IPS-11a (cell line): ENCODE measurements around the gene TTC4.
"Not testable (repeated sequence)": the region's sequence is repeated elsewhere in the genome, so short reads cannot be mapped to it uniquely, and the experiment has no call there.

Source experiments
- H3K4me3 ChIP-seq: one replicate; pipeline ENCODE4 v1.5.1; 2013; ENCODE audit warnings: low read depth, low read length, control low read depth

TTC4 gene

DNA sequence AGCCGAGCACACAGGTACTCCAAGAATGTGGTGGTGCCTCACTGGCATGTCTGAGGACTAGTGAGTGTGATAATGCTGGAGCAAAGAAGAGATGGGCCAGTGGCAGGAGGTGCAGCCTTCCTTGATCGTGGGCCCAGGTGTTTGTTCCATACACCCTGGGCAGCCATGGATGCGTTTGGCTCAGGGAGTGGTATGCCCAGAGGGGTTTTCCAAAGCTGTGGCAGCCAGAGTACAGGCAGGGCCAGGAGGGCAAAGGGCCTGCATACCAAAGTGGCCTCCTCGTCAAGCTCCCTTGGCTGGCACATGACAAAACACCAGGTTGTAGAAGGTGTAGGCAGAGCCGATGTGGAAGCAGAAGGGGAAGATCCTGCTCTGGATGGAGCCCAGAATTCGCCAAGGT lies 29.6 kb downstream of the TTC4 start:
- no peak overlapping the region for H3K4me3 ChIP-seq

DNA sequence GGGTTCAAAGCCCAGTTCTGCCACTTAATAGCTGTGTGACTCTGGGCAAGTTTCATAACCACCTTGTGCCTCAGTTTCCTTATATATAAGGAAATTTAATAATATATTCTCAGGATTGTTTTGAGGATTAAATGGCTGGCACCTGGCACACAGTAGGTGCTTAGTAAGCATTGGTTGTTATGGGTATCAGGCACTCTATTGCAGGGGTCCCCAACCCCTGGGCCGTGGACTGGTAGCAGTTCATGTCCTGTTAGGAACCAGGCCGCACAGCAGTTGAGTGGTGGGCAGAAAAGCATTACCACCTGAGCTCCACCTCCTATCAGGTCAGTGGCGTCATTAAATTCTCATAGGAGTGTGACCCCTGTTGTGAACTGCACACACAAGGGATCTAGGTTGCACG lies 30.2 kb downstream of the TTC4 start:
- H3K4me3 ChIP-seq: no peak overlapping the region

DNA sequence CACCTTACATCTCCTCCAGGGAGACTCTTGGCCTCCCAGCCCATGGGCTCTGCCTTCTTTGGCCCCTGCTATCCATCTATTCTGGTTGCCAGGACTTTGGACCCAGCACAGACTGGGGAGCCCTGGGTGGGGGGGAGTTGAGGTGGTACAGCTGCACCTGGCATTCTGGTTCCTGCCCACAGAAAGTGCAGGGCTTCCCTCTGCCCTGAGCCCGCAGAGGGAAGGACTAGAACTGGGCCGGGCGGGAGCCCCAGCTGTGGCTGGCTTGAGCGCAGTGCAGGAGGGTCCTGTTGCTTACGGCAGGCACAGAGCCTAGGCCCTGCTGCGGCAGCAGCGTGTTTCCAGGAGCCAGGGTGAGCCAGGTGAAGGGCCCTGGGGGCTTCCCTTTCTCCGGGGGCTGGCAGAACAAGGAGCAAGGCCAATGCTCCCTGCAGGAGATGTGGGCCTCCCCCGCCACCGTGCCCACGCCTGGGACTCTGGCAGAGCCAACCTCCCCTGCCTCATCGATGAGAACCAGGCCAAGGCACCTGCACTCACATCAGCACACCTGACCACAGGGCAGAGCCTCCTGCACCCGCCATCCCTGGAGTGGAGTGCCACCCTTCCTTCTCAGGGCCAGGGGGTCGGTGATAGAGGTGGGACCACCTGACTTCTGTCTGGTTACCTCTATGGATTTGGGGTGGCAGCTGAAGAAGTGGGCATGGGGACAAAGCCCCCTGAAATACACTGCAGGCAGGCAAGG lies 32.6 kb downstream of the TTC4 start:
- no peak overlapping the region for H3K4me3 ChIP-seq

DNA sequence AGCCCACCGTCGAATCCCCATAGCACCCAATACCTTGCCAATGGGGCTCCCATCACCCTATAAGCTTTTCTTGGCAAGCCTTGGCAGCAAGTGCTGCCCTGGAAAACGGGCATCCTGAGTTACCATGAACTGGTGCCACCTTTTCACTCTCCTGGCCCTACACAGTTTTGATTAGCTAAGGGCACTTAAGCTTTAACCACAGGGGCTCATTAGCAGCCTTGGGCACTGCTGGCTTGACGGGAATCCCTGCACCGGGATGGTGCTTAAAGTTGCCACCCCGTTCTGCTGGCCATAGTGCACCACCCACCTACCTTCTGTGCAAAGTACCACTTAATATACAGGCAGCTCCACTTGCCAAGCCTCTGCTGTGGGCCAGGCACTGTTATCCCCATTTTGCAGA lies 34.9 kb downstream of the TTC4 start:
- no peak overlapping the region for H3K4me3 ChIP-seq

DNA sequence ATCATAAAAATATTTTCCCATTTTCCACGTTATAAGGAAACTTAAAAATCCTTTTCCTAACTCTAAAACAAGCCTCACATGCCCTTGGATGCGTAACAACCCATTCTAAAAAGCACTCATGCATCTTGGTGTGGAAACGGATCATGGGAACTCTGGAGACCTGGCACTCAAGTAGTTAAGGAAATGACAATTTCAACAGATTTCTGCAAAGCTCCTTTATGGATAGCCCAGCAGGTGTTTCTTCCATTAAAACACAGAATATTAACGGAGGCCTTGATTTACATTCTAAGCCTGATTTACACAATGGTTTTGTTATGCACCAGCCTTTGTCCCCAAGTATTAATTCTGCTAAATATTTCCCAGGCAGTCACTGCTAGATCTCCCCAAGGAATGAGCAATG lies 35.8 kb downstream of the TTC4 start:
- no peak overlapping the region for H3K4me3 ChIP-seq

DNA sequence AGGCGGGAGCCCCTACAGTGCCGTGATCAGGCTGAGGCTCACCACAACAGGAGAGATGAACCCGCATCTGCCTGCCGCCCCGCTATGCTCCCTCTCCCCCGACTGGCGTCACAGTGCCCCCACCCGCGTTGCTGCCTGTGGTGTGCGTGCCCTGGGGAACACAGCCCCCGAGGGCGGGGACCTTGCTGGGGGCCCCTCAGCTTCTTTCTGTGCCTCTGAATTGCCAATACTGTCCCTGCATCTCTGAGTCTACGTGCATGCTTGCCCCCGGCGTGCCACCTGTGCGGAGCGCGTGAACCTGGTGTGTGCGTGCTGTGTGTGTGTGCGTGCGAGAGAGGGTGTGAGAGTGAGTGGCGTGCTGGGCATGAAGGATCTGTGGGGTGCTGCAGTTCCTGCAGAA lies 38.4 kb downstream of the TTC4 start:
- no peak overlapping the region for H3K4me3 ChIP-seq

DNA sequence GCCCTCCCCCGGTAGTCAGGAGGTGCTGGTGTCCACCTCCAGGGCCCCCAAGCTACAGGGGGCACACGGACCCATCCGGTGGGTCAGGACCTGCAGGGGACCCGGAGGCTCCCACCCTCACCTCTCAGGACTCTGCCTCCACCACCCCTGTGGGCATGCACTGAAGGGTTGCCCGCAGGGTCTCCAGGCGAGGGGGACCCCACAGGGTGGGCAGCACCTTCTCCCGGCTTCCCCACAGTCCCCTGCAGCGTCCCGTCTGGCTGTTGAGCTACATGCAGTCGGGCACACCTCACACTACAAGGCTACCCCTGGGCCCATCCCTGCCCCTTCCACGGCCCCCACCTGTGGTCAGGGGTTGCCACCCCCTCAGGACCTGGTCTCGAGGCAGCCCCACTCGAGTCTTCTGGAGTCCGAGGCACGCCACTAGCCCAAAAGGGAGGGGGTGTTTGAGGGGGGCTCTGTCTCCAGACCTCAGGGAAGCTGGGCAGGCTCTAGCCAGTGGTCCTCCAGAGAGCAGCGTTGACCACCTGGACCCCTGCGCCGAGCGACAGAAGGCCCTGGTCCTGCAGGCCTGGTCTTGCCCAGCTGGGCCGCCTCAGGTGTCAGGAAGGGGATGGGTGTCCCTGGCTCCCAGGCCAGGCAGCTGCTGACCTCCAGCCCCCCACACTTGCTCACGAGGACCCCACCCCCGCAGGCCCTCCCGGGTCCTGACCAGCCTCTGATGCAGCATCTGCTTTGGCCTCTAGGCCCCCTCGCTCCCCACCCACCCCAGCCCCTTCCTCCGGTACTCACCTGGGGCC lies 39.0 kb downstream of the TTC4 start:
- no peak overlapping the region for H3K4me3 ChIP-seq

DNA sequence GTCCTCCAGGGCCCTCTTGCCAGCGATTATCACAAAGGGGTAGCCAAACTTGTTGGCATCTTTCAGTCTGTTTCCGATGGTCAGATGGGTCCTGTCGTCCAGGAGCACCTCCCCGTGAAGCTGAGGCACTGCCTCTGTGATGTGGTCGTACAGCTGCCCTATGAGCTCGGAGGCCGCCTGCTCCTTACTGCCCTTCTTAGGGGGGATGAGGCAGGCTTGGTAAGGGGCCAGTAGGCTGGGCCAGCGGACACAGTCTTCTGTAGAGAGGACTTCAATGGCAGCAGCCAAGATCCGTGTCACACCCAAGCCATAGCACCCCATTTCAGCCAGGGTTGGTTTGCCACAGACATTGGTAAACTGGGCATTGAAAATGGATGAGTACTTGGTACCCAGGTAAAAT lies 42.2 kb downstream of the TTC4 start:
- no peak overlapping the region for H3K4me3 ChIP-seq

DNA sequence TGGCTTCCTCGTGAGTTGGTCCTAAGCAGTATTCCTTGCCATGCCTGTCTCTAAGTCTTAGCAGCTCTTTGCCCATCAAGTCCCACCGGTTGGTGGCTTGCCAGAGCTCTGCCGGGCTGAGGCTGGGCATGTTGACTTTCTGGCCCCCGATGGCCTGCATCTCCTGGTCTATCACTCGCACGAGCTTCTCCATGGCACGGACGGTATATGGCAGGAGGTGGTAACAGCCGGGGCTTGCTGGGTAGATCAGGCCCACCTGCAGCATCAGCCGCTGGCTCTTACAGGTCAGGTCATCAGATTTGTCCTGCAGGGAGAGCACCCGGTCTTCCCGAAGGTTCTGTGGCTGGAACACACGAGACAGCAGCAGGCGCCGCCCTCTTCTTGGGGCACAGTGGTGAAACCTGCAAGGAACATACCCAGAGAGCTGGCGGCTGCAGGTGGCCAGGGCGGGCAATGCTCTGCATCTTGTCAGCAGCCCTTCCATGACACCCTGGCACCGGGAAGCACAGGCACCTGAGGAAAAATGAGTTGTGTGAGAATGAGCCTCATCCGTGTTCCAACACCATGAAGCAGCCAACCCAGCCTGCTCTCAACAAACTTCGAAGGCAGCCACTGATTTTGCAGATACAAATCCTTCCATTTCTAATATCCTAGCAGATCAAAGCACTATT lies 43.2 kb downstream of the TTC4 start:
- no peak overlapping the region for H3K4me3 ChIP-seq

DNA sequence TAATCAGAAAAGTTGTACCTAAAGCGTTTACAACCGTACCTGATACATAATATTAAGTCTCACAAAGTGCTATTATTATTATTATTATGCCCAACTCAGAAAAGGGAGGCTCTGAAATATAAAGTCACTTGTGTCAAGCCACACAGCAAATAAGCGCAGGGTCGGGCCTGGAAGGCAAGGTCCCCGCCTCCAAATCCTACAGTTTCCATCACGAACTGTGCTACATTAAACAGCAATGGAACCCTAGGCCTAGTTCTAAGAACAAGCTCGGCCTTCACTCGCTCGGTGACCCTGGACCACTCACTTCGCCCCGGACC lies 48.1 kb downstream of the TTC4 start:
- H3K4me3 ChIP-seq: peak overlapping the region; percentile 98

DNA sequence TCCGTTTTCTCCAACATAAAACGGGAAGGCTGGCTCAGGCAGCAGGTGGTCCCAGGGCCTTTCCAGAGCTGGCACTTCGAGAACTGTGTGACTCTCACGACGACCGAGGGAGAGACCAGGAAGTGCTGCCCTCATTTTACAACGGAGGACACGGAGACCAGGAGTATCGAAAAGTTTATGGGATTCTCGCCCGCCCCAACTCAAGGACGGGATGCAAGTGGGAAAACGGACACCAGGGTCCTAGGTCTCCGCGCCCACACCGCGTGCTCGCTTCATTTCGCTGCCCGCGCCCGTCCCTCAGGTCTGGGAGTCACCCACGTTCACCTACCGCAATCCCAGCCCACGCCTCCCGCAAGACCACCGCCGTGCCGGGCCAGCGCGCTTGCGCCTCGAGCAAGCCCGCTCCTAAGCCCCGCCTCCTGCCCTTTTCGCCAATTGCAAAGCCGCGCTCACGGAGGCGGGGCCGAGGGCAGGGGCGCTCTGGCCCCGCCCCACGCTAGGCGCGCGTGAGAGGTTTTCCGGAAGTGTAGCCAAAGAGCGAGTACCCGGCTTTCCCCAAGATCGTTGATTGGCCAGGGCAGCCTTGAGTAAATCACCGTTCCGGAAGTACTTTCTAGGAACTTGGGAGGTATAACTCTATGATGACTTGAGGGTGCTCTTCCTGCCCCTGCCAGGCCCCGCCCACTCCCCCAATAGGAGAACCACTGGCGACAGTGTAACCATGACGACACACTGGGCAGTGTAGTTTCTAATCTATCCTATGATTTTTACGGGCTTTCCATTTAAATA lies 48.7 kb downstream of the TTC4 start, which contains the start of gene PARS2:
TSS of gene PARS2 (minus strand) at position 391 of the 789 bp plus-strand sequence. CDS start 5,362 bp downstream, outside the sequence.
- H3K4me3 ChIP-seq: peak within 1 kb of the TSS; percentile 98

DNA sequence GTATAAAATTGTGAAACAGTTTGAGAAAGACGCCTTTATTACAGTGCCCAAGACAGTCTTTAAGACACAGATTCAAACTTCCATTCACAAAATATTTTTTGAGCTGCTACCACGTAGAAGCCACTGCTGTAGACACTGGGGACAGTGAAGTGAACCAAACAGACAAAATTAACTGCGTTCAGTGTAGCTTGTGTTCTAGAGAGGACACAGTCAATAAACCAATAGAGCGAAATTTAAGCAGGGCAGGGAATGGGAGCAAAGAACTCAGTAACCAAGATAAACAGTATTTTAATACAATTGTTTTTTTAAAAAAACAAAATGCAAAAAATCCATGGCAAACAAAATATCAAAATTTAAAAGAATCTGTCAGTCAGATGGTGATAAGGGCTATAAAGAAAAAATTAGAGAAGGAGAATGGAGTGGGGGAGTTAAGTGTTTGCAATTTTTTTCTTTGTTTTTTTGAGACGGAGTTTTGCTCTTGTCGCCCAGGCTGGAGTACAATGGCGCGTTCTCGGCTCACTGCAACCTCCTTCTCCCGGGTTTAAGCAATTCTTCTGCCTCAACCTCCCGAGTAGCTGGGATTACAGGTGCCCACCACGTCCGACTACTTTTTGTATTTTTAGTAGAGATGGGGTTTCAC lies 49.4 kb downstream of the TTC4 start:
- H3K4me3 ChIP-seq: peak overlapping the region; percentile 31

DNA sequence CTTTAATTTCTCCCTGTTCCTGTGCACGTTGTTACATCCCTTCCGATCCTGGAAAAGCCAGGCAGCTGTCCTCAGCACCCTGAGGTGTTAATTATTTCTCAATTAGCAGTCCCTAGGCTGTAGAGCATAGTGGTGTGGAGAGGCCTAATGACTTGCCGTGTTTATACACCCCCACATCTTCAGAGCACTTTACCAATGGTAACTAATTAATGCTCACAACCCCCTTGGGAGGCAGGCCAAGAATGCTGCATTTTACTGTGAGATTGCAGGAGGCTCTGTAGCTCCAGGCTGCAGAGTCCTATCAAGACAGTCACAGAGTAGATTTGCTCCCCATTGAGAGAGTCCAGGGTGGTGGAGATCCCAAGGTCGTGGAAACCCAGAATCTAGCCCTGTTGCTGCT lies 51.1 kb downstream of the TTC4 start:
- no peak overlapping the region for H3K4me3 ChIP-seq

DNA sequence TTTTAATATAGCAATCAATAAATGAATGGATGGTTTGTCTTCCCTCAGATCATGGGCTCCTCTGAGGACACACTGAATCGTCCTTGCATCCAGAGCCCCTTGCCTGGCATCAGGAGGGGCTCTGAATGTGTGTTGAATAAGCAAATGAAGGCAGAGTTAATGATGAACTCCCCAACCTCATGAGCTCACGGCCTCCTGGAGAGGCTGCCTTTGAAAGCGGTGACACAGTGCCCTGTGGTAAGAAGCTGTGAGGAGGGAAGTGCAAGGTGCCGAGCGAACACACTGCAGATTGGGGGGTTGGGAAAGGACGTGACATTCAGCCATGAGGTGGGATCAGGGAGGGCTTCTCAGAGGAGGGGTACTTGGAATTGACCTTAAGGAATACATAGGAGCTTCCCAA lies 51.9 kb downstream of the TTC4 start:
- no peak overlapping the region for H3K4me3 ChIP-seq

DNA sequence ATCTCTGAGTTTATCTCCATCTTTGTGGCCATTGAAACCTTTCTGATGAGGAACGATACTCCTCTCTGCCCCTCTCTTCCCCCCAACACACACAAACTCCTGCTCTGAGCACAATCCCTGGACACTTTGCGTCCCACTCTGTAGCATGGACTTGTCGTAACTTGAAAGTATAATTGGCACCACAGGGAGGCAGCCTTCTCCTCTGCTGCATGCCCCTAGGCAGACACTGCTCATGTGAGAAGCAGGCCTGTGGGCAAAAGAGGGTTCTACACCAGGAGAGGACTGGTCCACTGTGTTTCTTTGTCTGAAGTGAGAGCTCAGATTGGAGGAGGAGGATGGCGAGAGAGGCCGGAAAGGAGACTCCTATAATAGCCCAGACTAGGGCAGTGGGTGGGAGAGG lies 52.4 kb downstream of the TTC4 start:
- no peak overlapping the region for H3K4me3 ChIP-seq

DNA sequence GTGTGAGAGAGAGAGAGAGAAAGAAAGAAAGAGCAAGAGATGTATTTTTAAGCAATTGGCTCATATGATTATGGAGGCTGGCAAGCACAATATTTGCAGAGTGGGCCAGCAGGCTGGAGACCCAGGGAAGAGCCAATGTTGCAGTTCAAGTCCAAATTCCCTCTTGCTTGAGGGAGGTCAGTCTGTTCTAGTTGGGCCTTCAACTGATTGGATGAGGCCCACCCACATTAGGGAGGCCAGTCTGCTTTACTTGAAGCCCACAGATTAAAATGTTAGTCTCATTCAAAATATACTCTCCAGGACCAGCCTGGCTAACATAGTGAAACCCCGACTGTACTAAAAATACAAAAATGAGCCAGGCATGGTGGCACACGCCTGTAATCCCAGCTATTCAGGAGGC lies 57.3 kb downstream of the TTC4 start:
- no peak overlapping the region for H3K4me3 ChIP-seq

DNA sequence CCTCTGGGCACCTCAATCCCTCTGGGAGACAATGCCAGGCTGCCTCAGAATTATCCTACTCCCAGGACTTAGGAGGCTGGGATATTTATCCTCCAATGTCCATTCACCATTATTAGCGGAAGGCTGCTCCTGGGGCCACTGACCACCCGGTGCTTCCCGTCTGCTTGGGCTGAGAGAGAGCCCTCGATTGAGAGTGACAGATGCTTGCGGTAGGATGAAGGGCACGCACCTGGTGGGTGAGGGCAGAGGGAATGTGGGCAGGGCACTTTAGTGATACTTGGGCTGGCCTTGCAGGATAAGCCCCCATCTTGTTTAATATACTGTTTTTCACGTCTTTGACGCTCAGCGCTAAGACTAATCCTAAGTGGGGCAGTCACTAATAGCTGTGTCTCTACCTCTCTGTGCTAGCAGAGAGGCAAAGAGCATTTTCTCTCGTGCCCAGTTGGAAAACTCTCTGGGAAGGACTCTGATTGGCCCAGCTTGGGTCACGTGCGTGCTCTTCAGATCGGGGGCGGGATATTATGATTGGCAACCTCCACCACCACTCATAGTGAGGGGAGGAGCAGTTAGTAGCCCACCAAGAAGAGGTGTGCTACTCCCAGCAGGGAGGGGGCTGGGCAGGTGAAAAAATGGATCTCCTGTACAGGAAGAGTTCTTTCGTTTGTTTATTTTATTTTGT lies 59.3 kb downstream of the TTC4 start:
- H3K4me3 ChIP-seq: no peak overlapping the region

DNA sequence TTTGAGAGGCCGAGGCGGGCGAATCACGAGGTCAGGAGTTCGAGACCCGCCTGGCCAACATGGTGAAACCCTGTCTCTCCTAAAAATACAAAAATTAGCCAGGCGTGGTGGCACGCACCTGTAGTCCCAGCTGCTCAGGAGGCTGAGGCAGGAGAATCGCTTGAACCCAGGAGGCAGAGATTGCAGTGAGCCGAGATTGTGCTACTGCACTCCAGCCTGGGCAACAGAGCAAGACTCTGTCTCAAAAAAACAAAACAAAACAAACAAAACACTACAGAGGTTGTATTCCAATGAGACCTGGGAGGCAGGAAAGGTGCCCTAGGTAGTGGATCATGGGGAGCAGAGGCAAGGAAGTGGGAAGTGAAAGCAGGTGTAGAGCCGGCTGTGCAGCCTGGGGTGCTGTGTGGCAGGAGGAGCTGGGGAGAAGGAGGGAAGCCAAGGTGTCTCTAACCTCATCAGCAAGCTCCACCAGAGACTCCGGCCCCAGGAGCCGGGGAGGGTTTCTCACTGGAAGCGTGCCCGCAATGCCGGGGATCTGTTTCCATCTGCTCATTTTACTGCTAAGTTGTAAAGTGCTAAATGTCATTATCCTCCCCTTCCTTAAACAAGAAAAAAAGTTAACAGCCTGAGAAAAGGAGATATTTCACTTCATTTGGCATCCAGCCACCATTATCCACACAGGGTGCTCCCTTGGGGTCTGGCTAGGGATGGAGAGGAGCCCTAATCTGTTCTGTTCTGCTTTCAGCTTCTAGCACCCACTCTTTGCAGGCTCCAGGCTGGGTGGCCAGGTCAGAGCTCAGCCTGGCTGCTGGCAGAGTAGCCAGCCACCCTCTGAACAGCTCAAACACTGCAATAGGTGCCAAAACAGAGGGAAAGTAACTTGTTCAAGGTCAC lies 60.4 kb downstream of the TTC4 start:
- H3K4me3 ChIP-seq: not testable (repeated sequence)

DNA sequence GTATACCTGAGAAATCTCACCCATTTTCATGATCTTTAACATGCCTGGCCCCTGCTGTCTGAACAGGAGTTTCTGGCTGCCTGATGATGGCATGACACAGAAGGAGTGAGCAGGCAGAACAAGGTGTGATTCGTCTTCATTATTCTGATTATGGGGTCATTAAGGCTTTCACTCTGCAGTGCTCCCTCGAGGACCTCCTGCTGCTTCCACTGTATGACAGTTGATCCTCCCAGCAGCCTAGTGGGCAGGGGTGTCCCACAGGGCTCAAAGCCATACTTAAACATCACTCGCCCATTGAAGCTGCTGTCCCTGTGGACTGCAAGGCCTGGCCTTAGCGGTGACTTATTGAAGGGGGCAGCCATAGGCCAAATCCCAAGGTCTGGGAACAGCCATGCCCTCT lies 61.4 kb downstream of the TTC4 start:
- H3K4me3 ChIP-seq: no peak overlapping the region
